ENCODE results near the gene MSS51.

DNA sequence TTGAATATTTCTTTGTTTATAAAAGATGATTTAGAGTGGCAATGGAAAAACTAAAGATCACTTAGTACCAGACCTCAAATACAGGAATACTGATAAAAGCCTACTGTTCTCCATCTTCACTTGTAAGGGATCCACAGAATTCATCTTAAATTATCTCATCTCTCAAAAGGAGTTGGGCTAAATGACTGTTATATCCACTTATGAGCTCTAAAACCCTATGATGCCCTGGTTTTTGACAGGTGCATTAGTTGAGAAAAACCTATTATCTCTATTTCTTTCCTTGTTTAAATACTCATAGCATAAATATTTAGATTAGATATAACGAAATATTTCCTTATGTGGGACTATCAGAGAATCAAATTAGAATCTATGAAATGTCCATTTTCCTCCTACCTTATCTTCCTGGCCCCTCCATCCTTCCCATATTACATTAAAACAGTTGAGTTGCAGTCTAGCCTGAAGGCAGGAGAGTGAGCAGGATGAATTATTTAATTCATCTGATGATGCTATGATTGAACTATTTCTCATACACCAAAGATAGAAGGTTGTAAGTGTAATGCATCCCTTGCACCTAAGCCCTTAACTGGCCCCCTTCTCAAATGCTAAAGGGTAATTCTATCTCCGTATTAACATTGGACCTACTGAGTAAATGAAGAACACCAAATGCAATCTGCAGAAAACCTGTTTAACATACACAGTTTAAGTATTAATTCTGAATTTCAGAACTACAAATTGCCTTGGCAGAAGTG, 32.8 kb upstream of the MSS51 start:
- TF ChIP-seq POLR2A (IDR thresholded peaks at IDR 0.05; ENCODE audit: low read length) (no peak), GATA1 (IDR thresholded peaks at IDR 0.05; ENCODE audit: low read depth, low read length) (no peak)
